HepG2 (cell line): ENCODE measurements around the gene ZNF777. TPM values are rescaled to one million over a fixed set of nuclear protein-coding genes. Genes with fewer than 3 reads are reported as not detected.

Source experiments
- ATAC-seq: fragments of 200-7000 bp; cut with Tn5 transposase; 3 replicates; pipeline ENCODE4 v1.9.1; 2020; ENCODE audit warnings: mild to moderate bottlenecking, moderate library complexity
- BruUV-seq: library from RNA; stranded (reverse); fragments of 400-500 nt; replicated peaks from 2 replicates; lab custom pipeline; 2021; lab: Mats Ljungman, UMichigan
- CTCF ChIA-PET: fragments of 300-600 bp; formaldehyde crosslinking; extraction: SDS; loops from one replicate; lab custom pipeline; 2021; ENCODE audit warnings: low total read pairs, inconsistent platforms, low intra/inter-chr PET ratio; lab: Yijun Ruan, JAX
- POLR2A ChIA-PET: fragments of 350-600 bp; sonication (Branson Sonifier 250); formaldehyde crosslinking; loops from one replicate; lab custom pipeline; 2020; ENCODE audit warnings: antibody characterized with exemption, inconsistent platforms; lab: Yijun Ruan, JAX
- DNase-seq: peaks from one replicate; pipeline ENCODE4 v3.0.0-alpha.2; 2015; ENCODE audit warnings: low spot score
- FAIRE-seq: peaks from 3 replicates; lab custom pipeline; 2011; peaks lifted over from hg19 to GRCh38; lab: Jason Lieb, UNC
- H2AFZ ChIP-seq: one replicate; pipeline ENCODE4 v1.6.1; 2011; ENCODE audit warnings: low read length, inconsistent platforms
- H3K27ac ChIP-seq: fragments of 300-600 bp; 3 replicates; pipeline ENCODE4 v1.8.0; 2011; ENCODE audit warnings: mixed run types, mild to moderate bottlenecking, mixed read lengths, low read length, inconsistent platforms; ENCODE audit not compliant: insufficient read depth; ENCODE audit errors: extremely low read length
- H3K27me3 ChIP-seq, 2 experiments: fragments of 200-600 bp in 1 of 2; 2 replicates in 1 of 2; 3 replicates in 1 of 2; pipeline versions ENCODE4 v1.6.0 to v1.8.0; 2011; ENCODE audit warnings: low read length in 2 of 2, mild to moderate bottlenecking in 2 of 2, moderate library complexity in 2 of 2, inconsistent platforms in 1 of 2; ENCODE audit not compliant: insufficient read depth in 2 of 2, control insufficient read depth in 1 of 2
- H3K36me3 ChIP-seq, 2 experiments: fragments of 200-600 bp in 1 of 2; replicated peaks in 1 of 2; 2 replicates in 1 of 2; 3 replicates in 1 of 2; pipeline versions ENCODE4 v1.5.1 to v1.8.0; 2011; ENCODE audit warnings: low read length in 2 of 2, inconsistent platforms in 1 of 2; ENCODE audit not compliant: insufficient read depth in 2 of 2, control insufficient read depth in 1 of 2
- H3K4me1 ChIP-seq: 2 replicates; pipeline ENCODE4 v1.5.1; 2012; ENCODE audit warnings: low read length, inconsistent platforms; ENCODE audit not compliant: insufficient read depth
- H3K4me2 ChIP-seq: 2 replicates; pipeline ENCODE4 v1.6.0; 2011; ENCODE audit warnings: low read depth, low read length, inconsistent platforms
- H3K4me3 ChIP-seq, 3 experiments: fragments of 200-600 bp in 1 of 3; sonication (generic), shearing (Covaris generic) in 1 of 3; replicated peaks in 1 of 3; 2 replicates each; pipeline ENCODE4 v1.5.1; 2011 to 2016; ENCODE audit warnings: low read length in 3 of 3, inconsistent platforms in 2 of 3, low read depth in 2 of 3, mild to moderate bottlenecking in 2 of 3, control low read depth in 1 of 3, mixed read lengths in 1 of 3; ENCODE audit not compliant: insufficient read depth in 1 of 3
- H3K79me2 ChIP-seq: one replicate; pipeline ENCODE4 v1.6.1; 2011; ENCODE audit warnings: low read length, inconsistent platforms; ENCODE audit not compliant: insufficient read depth
- H3K9ac ChIP-seq: 2 replicates; pipeline ENCODE4 v1.6.0; 2011; ENCODE audit warnings: mild to moderate bottlenecking, low read depth, low read length, inconsistent platforms; ENCODE audit not compliant: insufficient read depth
- H3K9me3 ChIP-seq: 2 replicates; pipeline ENCODE4 v1.5.1; 2012; ENCODE audit warnings: mild to moderate bottlenecking, low read length
- H4K20me1 ChIP-seq: 2 replicates; pipeline ENCODE4 v1.6.0; 2011; ENCODE audit warnings: inconsistent platforms, mild to moderate bottlenecking, low read length, moderate library complexity; ENCODE audit not compliant: insufficient read depth
- HDAC6 ChIP-seq: fragments of 200-600 bp; sonication (generic); IDR thresholded peaks from 2 replicates; pipeline ENCODE4 v1.7.0; 2017; ENCODE audit warnings: mild to moderate bottlenecking, antibody characterized with exemption, low read length, low read depth
- MIER2 ChIP-seq: IDR thresholded peaks from 2 replicates; pipeline ENCODE4 v1.6.1; 2016; ENCODE audit warnings: missing biosample characterization, missing genetic modification reagents
- THAP7 ChIP-seq: sonication (generic); formaldehyde crosslinking; IDR thresholded peaks from 2 replicates; pipeline ENCODE4 v1.8.1; 2023; ENCODE audit warnings: mild to moderate bottlenecking, missing genetic modification reagents
- ZNF12 ChIP-seq: sonication (generic); formaldehyde crosslinking; IDR thresholded peaks from 2 replicates; pipeline ENCODE4 v1.5.0; 2020; ENCODE audit warnings: missing genetic modification reagents
- ZNF318 ChIP-seq: sonication (generic); formaldehyde crosslinking; IDR thresholded peaks from 2 replicates; pipeline ENCODE4 v1.4.0; 2020; ENCODE audit warnings: mild to moderate bottlenecking, missing genetic modification reagents
- WGBS: methylation state at CpG from one replicate; pipeline ENCODE4 v1.1.6; 2017; ENCODE audit warnings: low lambda C conversion rate; 5-methylcytosine and 5-hydroxymethylcytosine counted together
- in situ Hi-C: cut with HindIII; loops from 2 replicates; pipeline ENCODE4 v1.10.0; 2017; ENCODE audit warnings: low pct_unique_long_range_greater_than_20kb; ENCODE audit not compliant: extremely low pct_ligation_motif_present
- intact Hi-C: fragments of 100-400 bp; cut with micrococcal nuclease; formaldehyde crosslinking; loops from one replicate; pipeline ENCODE4 v1.10.0; 2022; ENCODE audit not compliant: unreplicated experiment
- polyA plus RNA-seq, 8 experiments: library from polyadenylated mRNA; depleted of rRNA in 3 of 8; stranded (reverse) in 7 of 8; unstranded in 1 of 8; fragments of >200 nt; fragmentation: Illumina TruSeq in 4 of 8; extraction: Trizol in 4 of 8; gene quantifications; 2 replicates each; pipeline versions ENCODE4 v1.2.1 to v1.2.3, GENCODE V29; 2011 to 2016; ENCODE audit warnings: low read depth in 4 of 8, missing spikeins in 1 of 8, mixed read lengths in 1 of 8; ENCODE audit not compliant: insufficient read depth in 1 of 8
- total RNA-seq, 5 experiments: library from RNA; depleted of rRNA; stranded (reverse); fragments of >200 nt; fragmentation: Illumina TruSeq; extraction: Trizol; gene quantifications; 2 replicates each; pipeline ENCODE4 v1.2.3, GENCODE V29; 2016; ENCODE audit warnings: low read depth in 1 of 5
- TF ChIP-seq, protein P1 (sequence below): sonication (generic); formaldehyde crosslinking; IDR thresholded peaks from 2 replicates; pipeline ENCODE4 v1.4.0; 2020; ENCODE audit warnings: missing genetic modification reagents, borderline replicate concordance

The ZNF777 gene
- total and polyA plus RNA-seq, 2 of the 13 experiments (the other 11 are each of a cell fraction or from before 2014, with no cell fraction given) = 3.8 to 6.0 TPM

- Histone ChIP-seq H3K4me3 (no peak overlapping the region), H3K36me3 (peaks cover 12 to 47% of the 10 kb centered on the region in 2 experiments; a peak in 4 of 5 replicates), H4K20me1 (no peaks in the 10 kb centered on the region), H3K27me3 (peaks cover 0 to 4% of the 10 kb centered on the region in 2 experiments; a peak in 1 of 5 replicates), H3K4me1 (peaks cover 18% of the 10 kb centered on the region), H3K27ac (no peak overlapping the region), H3K9ac (no peak overlapping the region), H3K9me3 (no peaks in the 10 kb centered on the region), H3K4me2 (no peak overlapping the region), H2AFZ (no peak overlapping the region)
- POLR2A ChIA-PET = no interaction called here
- in situ Hi-C loops = no loop called here
- FAIRE-seq = no peak
- over 99% methylated on average over 9 of the region's 9 CpGs for WGBS
- intact Hi-C loops = no loop called here
- BruUV-seq = no TSS peak
- TF ChIP-seq HDAC6 (no peak), ZNF12 (no peak), MIER2 (CRISPR knock-in tag) (no peak), ZNF318 (CRISPR knock-in tag) (no peak), THAP7 (CRISPR knock-in tag) (no peak)
- TF ChIP-seq, protein P1, sequence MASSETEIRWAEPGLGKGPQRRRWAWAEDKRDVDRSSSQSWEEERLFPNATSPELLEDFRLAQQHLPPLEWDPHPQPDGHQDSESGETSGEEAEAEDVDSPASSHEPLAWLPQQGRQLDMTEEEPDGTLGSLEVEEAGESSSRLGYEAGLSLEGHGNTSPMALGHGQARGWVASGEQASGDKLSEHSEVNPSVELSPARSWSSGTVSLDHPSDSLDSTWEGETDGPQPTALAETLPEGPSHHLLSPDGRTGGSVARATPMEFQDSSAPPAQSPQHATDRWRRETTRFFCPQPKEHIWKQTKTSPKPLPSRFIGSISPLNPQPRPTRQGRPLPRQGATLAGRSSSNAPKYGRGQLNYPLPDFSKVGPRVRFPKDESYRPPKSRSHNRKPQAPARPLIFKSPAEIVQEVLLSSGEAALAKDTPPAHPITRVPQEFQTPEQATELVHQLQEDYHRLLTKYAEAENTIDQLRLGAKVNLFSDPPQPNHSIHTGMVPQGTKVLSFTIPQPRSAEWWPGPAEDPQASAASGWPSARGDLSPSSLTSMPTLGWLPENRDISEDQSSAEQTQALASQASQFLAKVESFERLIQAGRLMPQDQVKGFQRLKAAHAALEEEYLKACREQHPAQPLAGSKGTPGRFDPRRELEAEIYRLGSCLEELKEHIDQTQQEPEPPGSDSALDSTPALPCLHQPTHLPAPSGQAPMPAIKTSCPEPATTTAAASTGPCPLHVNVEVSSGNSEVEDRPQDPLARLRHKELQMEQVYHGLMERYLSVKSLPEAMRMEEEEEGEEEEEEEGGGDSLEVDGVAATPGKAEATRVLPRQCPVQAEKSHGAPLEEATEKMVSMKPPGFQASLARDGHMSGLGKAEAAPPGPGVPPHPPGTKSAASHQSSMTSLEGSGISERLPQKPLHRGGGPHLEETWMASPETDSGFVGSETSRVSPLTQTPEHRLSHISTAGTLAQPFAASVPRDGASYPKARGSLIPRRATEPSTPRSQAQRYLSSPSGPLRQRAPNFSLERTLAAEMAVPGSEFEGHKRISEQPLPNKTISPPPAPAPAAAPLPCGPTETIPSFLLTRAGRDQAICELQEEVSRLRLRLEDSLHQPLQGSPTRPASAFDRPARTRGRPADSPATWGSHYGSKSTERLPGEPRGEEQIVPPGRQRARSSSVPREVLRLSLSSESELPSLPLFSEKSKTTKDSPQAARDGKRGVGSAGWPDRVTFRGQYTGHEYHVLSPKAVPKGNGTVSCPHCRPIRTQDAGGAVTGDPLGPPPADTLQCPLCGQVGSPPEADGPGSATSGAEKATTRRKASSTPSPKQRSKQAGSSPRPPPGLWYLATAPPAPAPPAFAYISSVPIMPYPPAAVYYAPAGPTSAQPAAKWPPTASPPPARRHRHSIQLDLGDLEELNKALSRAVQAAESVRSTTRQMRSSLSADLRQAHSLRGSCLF (CRISPR knock-in tag) = no peak
- TF ChIP-seq, all 625 proteins: peak for 0
- DNase-seq = no peak
- peaks cover 15% of the 10 kb centered on the region for H3K79me2 ChIP-seq
- ATAC-seq = no peak
- CTCF ChIA-PET = no interaction called here
Measured at GRCh38 chr7:149493366-149493765, 32.5 kb upstream of the ZNF777 start.
